ENCODE data around the gene ZNF678.
"Not testable (repeated sequence)": the region's sequence is repeated elsewhere in the genome, so short reads cannot be mapped to it uniquely, and the experiment has no call there.

The ZNF678 gene

GRCh38 chr1:227556288-227556687, 7.1 kb upstream of the ZNF678 start:
- no peak for DNase-seq

- DNase-seq, result no peak
Measured at GRCh38 chr1:227557962-227558725, 5.2 kb upstream of the ZNF678 start.

GRCh38 chr1:227558732-227559262, 4.6 kb upstream of the ZNF678 start:
- DNase-seq, result no peak

GRCh38 chr1:227559499-227559898, 3.9 kb upstream of the ZNF678 start:
- DNase-seq, result no peak

GRCh38 chr1:227559926-227560325, 3.4 kb upstream of the ZNF678 start:
- DNase-seq, result no peak

GRCh38 chr1:227560393-227561173, 2.8 kb upstream of the ZNF678 start:
- DNase-seq, result no peak

GRCh38 chr1:227561241-227561907, 2.0 kb upstream of the ZNF678 start:
- no peak for DNase-seq

GRCh38 chr1:227562037-227562436, 1.3 kb upstream of the ZNF678 start:
- no peak for DNase-seq

GRCh38 chr1:227562933-227563323, 428 bp upstream of the ZNF678 start:
- DNase-seq, result no peak

GRCh38 chr1:227567256-227567655, 3.9 kb downstream of the ZNF678 start:
- DNase-seq, result no peak

- DNase-seq, result no peak
Measured at GRCh38 chr1:227568593-227568992, 5.2 kb downstream of the ZNF678 start.

GRCh38 chr1:227572752-227573151, 9.4 kb downstream of the ZNF678 start:
- DNase-seq, result no peak

- no peak for DNase-seq
Measured at GRCh38 chr1:227574926-227575325, 11.6 kb downstream of the ZNF678 start.

GRCh38 chr1:227576189-227576588, 12.8 kb downstream of the ZNF678 start:
- no peak for DNase-seq

- DNase-seq, result no peak
Measured at GRCh38 chr1:227577500-227577899, 14.1 kb downstream of the ZNF678 start.

GRCh38 chr1:227583354-227583753, 20.0 kb downstream of the ZNF678 start:
- no peak for DNase-seq

- no peak for DNase-seq
Measured at GRCh38 chr1:227586733-227587132, 23.4 kb downstream of the ZNF678 start.

GRCh38 chr1:227587968-227588367, 24.6 kb downstream of the ZNF678 start:
- no peak for DNase-seq

- not testable (repeated sequence) for DNase-seq
Measured at GRCh38 chr1:227588769-227589168, 25.4 kb downstream of the ZNF678 start.

- not testable (repeated sequence) for DNase-seq
Measured at GRCh38 chr1:227589777-227590176, 26.4 kb downstream of the ZNF678 start.

- not testable (repeated sequence) for DNase-seq
Measured at GRCh38 chr1:227596222-227596621, 32.9 kb downstream of the ZNF678 start.

- no peak for DNase-seq
Measured at GRCh38 chr1:227603327-227603726, 40.0 kb downstream of the ZNF678 start.

GRCh38 chr1:227604446-227604845, 41.1 kb downstream of the ZNF678 start:
- DNase-seq, result no peak
